Activated CD8-positive, alpha-beta T cell treated with anti-CD3 and anti-CD28 coated beads, Interleukin-2, amount 10 ng/mL, durations not matched to agents 7 days and 5 days (primary cell): ENCODE results near the gene SMIM31. TPM values are rescaled to one million over a fixed set of nuclear protein-coding genes. Genes with fewer than 3 reads are reported as not detected.

Experiments used
- ATAC-seq: fragments of 150-1000 bp; cut with Tn5 transposase; one replicate; pipeline ENCODE4 v1.10.0; 2021; ENCODE audit warnings: moderate library complexity
- CTCF ChIA-PET: fragments of 350-600 bp; sonication (Branson Sonifier 250); formaldehyde crosslinking; loops from one replicate; lab custom pipeline; 2021; ENCODE audit warnings: antibody characterized with exemption; lab: Charles Lee
- POLR2A ChIA-PET: fragments of 350-600 bp; sonication (Branson Sonifier 250); formaldehyde crosslinking; loops from one replicate; lab custom pipeline; 2021; ENCODE audit warnings: antibody characterized with exemption; lab: Charles Lee
- DNase-seq: peaks from one replicate; pipeline ENCODE4 v3.0.0-alpha.2; 2020
- H3K27ac Mint-ChIP-seq: one replicate; pipeline ENCODE4 v1.8.0; 2021; ENCODE audit warnings: mild to moderate bottlenecking, mixed read lengths
- H3K27me3 Mint-ChIP-seq: one replicate; pipeline ENCODE4 v1.8.0; 2021; ENCODE audit warnings: low read depth, mixed read lengths
- H3K36me3 Mint-ChIP-seq: one replicate; pipeline ENCODE4 v1.8.0; 2021; ENCODE audit warnings: low read depth, mixed read lengths
- H3K4me1 Mint-ChIP-seq: one replicate; pipeline ENCODE4 v1.8.0; 2021; ENCODE audit warnings: low read depth, mixed read lengths
- H3K4me3 Mint-ChIP-seq: one replicate; pipeline ENCODE4 v1.8.0; 2021; ENCODE audit warnings: mild to moderate bottlenecking, mixed read lengths
- H3K9me3 Mint-ChIP-seq: one replicate; pipeline ENCODE4 v1.8.0; 2022; ENCODE audit warnings: mixed read lengths; ENCODE audit not compliant: insufficient read depth
- total RNA-seq, 2 experiments: library from RNA; stranded (reverse); gene quantifications; one replicate each; pipeline ENCODE4 v1.2.3, GENCODE V29; 2021

Gene SMIM31
- total RNA-seq: not detected

DNA sequence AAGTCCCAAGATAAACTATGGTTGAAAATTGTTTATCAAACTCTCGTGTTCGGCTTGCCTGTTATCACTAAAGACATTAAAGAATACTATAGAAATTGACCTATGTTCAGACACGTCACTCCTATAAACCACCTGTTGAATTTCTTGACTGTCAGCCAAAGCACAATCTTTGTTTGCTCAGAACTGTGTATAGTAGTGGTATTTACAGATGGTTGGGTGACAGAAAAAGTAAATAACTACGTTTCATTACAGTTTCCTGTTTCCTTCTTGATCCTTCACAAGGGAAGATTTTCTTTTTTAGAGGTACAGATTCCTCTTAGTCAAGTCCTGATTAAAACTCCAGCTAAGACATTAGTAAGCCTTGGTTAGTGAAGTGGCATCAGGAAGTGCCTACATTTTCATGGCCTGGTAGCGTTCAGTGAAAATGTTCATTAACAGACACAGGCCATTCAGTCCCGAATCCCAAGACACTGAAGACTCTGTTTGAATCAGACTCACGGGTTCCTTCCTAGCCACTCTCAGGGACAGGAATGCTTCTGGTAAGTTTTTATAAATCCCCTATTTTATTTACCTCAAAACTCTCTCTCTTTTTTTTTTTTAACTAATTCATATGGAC is at the start of gene SMIM31:
Gene SMIM31, plus strand, starts transcription at position 259 of the 616 bp plus-strand sequence. CDS start 16,313 bp downstream, outside the sequence.
- Mint-ChIP-seq H3K4me1 (no peaks in the 10 kb centered on the region), H3K9me3 (no peaks in the 10 kb centered on the region), H3K27me3 (no peaks in the 10 kb centered on the region), H3K27ac (no peak within 1 kb of the TSS), H3K36me3 (no peaks in the 10 kb centered on the region), H3K4me3 (no peak within 1 kb of the TSS)
- ChIA-PET CTCF (no interaction called here), POLR2A (no interaction called here)
- no peak for ATAC-seq
- no peak for DNase-seq

DNA sequence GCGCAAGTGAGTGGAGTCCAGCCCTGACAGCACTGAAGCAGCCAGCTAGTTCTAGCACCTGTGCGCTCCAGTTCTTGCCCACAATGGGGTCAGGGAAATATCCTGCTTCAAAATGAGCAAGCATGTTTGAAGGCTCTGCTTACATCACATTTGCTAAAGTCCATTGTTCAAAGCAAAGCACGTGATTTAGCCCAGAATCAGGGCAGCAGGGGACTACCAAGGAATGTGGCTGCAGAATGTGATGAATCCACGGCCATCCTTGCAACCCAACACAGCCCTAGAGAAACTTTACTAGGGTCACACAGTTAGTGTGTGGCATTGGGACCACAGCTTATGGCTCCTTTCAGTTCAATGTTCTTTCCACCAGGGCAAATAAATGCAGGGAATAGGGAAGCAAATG is 47.3 kb upstream of the SMIM31 start:
- Mint-ChIP-seq H3K27ac (no peak overlapping the region), H3K4me3 (no peak overlapping the region), H3K27me3 (peaks cover 4% of the 10 kb centered on the region), H3K4me1 (peaks cover under 1% of the 10 kb centered on the region), H3K9me3 (no peaks in the 10 kb centered on the region), H3K36me3 (no peaks in the 10 kb centered on the region)
- ChIA-PET CTCF (no interaction called here), POLR2A (no interaction called here)
- DNase-seq (no peak), ATAC-seq (no peak)

DNA sequence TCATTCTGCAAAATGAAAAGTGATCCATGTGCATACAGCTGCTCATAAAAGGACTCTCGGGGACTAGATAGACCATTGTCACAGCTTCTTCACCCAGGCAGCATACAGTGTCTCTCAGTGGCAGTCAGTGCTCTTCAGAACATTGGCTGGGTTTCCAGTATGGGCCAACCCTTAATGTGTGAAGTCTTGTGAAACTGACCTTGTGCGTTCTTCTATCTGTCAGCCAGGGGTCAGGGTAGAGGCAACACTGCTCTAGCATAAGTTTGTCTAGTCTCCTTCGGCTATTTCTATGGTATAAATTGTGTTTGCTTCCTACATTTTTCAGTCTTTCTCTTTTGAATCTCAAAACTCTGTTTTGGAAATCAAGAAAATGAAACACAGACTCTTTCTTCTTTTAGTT is 37.0 kb upstream of the SMIM31 start:
- DNase-seq (no peak), ATAC-seq (no peak)
- CTCF ChIA-PET: interaction anchor here (2.2 kb wide), 1 partner anchor 14 kb away, joined by 9 read pairs; no protein-coding TSS in a partner anchor
- H3K27me3 Mint-ChIP-seq: peaks cover 3% of the 10 kb centered on the region
- H3K4me1 Mint-ChIP-seq: no peaks in the 10 kb centered on the region
- no peak overlapping the region for H3K4me3 Mint-ChIP-seq
- no peaks in the 10 kb centered on the region for H3K9me3 Mint-ChIP-seq
- H3K27ac Mint-ChIP-seq: no peak overlapping the region
- no peaks in the 10 kb centered on the region for H3K36me3 Mint-ChIP-seq
- POLR2A ChIA-PET: no interaction called here

DNA sequence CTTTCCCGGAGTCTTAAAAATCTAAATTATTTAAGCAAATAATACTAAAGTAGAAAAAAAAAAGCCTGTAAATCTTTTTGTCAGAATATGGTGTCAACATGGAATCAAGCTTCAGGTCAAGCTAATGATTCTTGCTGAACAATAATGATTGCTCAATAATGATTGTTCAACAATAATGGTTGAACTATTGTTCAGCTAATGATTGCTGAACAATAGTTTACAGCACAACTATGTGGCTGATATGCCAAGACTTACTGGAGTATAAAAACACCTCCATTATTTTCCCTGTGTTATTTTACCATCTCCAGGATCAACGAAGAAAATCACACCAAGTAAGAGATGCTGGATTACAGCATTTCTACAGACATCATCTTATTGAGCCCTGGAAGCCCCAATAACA is 35.1 kb upstream of the SMIM31 start:
- Mint-ChIP-seq H3K27me3 (peaks cover 9% of the 10 kb centered on the region), H3K36me3 (no peaks in the 10 kb centered on the region), H3K4me3 (no peak overlapping the region), H3K9me3 (no peaks in the 10 kb centered on the region), H3K4me1 (no peaks in the 10 kb centered on the region), H3K27ac (no peak overlapping the region)
- ChIA-PET CTCF (interaction anchor here (2.2 kb wide), 1 partner anchor 12 kb away, joined by 9 read pairs; no protein-coding TSS in a partner anchor), POLR2A (no interaction called here)
- no peak for ATAC-seq
- no peak for DNase-seq

DNA sequence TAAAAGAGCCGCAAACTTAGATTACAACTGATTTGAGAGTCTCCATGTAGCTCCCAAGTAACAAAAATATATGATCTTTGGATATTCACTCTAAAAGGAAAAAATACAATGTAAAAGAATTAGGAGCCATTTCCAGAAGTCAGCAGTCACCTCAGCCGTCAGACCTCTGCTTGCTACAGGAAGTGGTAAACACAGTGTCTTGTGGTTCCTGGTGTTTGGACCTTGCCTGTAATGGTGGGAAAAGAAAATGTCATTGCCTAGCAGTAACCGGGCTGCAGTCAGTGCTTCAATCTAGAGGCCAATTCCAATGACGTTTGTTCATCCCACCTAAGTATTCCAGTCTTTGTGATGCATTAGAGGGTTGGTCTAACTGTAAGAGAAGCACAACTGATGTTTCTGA is 28.9 kb upstream of the SMIM31 start:
- no peak for ATAC-seq
- Mint-ChIP-seq H3K27me3 (peaks cover 20% of the 10 kb centered on the region), H3K4me1 (peaks cover 11% of the 10 kb centered on the region), H3K27ac (no peak overlapping the region), H3K36me3 (no peaks in the 10 kb centered on the region), H3K4me3 (no peak overlapping the region), H3K9me3 (no peaks in the 10 kb centered on the region)
- ChIA-PET POLR2A (no interaction called here), CTCF (interaction anchor here (1.3 kb wide), 1 partner anchor 18 kb away, joined by 3 read pairs; no protein-coding TSS in a partner anchor)
- peak; percentile 33 for DNase-seq

DNA sequence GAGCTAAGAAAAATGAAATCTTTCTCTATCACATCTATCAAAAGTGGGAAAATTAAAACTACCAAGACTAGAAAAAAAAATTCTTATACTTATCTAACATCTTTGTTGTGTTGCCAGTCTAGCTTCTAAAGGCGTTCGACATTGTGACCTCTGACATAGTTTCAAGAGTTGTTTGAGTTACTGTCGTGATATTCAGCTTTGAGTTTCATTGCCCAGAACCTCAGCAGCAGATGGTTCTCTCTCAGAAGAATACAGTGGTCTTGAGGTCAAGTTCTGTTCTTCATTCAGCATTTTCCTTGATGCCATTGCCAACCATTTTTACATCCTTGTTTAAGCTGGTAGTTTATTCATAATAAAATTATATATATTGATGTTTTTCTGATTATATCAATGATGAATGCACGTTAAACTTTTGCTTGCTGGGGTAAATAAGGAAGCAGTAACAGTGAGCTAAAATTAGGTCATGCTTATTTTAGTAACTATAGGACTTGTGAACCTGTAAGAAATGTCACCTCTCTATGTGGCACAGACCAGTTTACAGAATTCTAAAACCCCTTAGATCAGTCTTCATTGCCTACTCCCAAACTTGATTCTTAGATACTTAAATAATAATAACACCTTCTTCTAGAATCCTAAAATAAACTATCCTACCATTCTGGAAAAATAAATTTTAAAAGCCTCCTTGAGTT is 23.1 kb upstream of the SMIM31 start:
- Mint-ChIP-seq H3K36me3 (no peaks in the 10 kb centered on the region), H3K27ac (no peak overlapping the region), H3K4me3 (no peak overlapping the region), H3K27me3 (peaks cover 12% of the 10 kb centered on the region), H3K9me3 (no peaks in the 10 kb centered on the region), H3K4me1 (peaks cover 6% of the 10 kb centered on the region)
- CTCF ChIA-PET: interaction anchor here (0.9 to 2.4 kb wide), 12 partner anchors 8 to 1182 kb away, joined by 3 to 10 read pairs (median 4); no protein-coding TSS in a partner anchor
- POLR2A ChIA-PET: no interaction called here
- ATAC-seq (no peak), DNase-seq (no peak)

DNA sequence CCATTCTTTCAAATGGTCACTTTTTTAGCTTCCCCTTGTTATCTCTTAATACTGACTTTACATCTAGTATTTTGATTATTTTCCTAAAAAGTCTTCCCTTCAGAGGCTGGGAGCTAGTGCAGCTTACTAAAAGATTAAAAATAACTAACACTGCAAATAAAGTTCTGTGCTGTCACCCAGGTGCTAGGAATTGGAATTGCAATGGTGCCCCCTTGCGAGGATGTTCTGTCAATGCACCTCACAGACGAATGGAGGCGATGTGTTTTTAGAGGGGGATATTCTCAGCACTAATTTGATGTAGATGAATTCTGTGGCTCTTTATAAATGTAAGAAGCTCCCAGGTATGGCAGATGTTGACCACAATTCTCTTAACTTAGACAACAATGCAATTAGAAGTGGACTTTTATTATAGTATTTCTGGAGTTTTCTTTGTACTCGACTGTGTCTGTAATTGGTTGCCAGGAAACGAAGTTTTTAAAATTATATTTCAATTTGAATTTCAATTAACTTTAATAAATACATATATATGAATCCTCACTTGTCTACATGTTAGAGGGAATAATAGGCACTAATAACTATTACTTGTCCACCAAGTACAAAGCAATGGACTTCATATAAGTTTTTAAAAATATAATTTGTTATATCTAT is 22.0 kb upstream of the SMIM31 start:
- H3K27ac Mint-ChIP-seq: no peak overlapping the region
- ChIA-PET POLR2A (no interaction called here), CTCF (interaction anchor here (0.6 to 2.4 kb wide), 15 partner anchors 10 to 1183 kb away, joined by 3 to 10 read pairs (median 4); no protein-coding TSS in a partner anchor)
- H3K9me3 Mint-ChIP-seq: no peaks in the 10 kb centered on the region
- peaks cover 6% of the 10 kb centered on the region for H3K4me1 Mint-ChIP-seq
- ATAC-seq (peak; percentile 42), DNase-seq (peak; percentile 60)
- no peaks in the 10 kb centered on the region for H3K36me3 Mint-ChIP-seq
- peaks cover 12% of the 10 kb centered on the region for H3K27me3 Mint-ChIP-seq
- H3K4me3 Mint-ChIP-seq: no peak overlapping the region

DNA sequence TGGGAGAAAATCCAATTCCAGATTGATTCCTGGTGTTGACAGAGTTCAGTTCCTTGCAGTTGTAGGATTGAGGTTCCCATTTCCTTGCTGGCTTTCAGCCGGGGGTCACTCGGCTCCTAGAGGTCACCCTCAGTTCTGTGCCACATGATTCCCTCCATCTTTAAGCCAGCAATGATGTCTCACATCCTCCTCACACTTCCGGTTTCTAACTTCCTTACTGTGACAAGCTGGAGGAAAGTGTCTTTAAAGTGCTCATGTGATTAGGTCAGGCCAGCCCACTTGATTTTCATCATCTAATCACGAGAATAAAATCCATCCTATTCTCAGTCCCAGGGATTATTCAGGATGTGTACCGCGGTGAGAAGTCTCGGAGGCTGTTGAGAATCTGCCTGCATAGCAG is 19.4 kb upstream of the SMIM31 start:
- peaks cover 7% of the 10 kb centered on the region for H3K27me3 Mint-ChIP-seq
- POLR2A ChIA-PET: no interaction called here
- no peak for DNase-seq
- ATAC-seq: no peak
- H3K4me1 Mint-ChIP-seq: peaks cover 6% of the 10 kb centered on the region
- no peaks in the 10 kb centered on the region for H3K36me3 Mint-ChIP-seq
- CTCF ChIA-PET: interaction anchor here (1.8 kb wide), 1 partner anchor 1180 kb away, joined by 4 read pairs; no protein-coding TSS in a partner anchor
- H3K4me3 Mint-ChIP-seq: no peak overlapping the region
- no peaks in the 10 kb centered on the region for H3K9me3 Mint-ChIP-seq
- no peak overlapping the region for H3K27ac Mint-ChIP-seq

DNA sequence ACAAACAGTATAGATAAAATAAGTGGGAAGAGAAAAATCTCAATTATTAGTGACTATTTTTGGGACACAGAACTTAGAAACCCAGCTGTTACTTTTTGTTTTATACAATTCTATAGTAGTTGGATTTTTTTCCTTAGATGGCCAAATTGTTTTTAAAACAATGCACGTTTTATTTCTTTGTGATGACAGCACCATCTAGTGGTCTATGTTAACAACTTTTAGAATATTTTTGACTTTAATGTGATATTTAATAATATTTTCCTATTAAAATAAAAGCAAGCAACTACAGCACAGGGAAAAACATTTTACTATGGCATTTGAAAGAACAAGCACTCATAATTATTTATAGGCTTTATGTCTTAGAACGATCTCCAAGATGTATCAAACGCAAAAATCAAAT is 5.6 kb upstream of the SMIM31 start:
- ATAC-seq: no peak
- no peak overlapping the region for H3K27ac Mint-ChIP-seq
- DNase-seq: no peak
- CTCF ChIA-PET: interaction anchor here (0.9 kb wide), 2 partner anchors 1193 to 1198 kb away, joined by 3 to 4 read pairs; no protein-coding TSS in a partner anchor
- no peak overlapping the region for H3K4me3 Mint-ChIP-seq
- H3K27me3 Mint-ChIP-seq: no peaks in the 10 kb centered on the region
- H3K36me3 Mint-ChIP-seq: no peaks in the 10 kb centered on the region
- no peaks in the 10 kb centered on the region for H3K9me3 Mint-ChIP-seq
- POLR2A ChIA-PET: no interaction called here
- no peaks in the 10 kb centered on the region for H3K4me1 Mint-ChIP-seq

DNA sequence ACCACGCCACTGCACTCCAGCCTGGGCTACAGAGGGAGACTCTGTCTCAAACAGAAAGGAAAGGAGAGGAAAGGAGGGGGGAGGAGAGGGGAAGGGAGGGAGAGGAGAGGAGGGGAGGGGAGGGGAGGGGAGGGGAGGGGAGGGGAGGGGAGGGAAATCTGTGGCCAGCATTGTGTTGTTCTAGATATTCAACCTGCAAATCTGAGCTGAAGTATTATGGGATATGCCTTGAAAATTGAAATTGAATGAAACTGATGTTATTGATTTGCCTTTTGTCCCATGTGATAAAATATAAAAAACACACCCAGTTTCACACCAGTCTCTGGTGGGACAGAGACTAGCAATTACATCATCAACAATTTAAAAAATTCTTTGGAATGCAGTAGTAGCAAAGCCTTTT is 1.5 kb downstream of the SMIM31 start:
- no peak overlapping the region for H3K27ac Mint-ChIP-seq
- no peaks in the 10 kb centered on the region for H3K9me3 Mint-ChIP-seq
- ATAC-seq (no peak), DNase-seq (no peak)
- no peaks in the 10 kb centered on the region for H3K4me1 Mint-ChIP-seq
- ChIA-PET POLR2A (no interaction called here), CTCF (no interaction called here)
- H3K36me3 Mint-ChIP-seq: no peaks in the 10 kb centered on the region
- no peak overlapping the region for H3K4me3 Mint-ChIP-seq
- H3K27me3 Mint-ChIP-seq: no peaks in the 10 kb centered on the region

DNA sequence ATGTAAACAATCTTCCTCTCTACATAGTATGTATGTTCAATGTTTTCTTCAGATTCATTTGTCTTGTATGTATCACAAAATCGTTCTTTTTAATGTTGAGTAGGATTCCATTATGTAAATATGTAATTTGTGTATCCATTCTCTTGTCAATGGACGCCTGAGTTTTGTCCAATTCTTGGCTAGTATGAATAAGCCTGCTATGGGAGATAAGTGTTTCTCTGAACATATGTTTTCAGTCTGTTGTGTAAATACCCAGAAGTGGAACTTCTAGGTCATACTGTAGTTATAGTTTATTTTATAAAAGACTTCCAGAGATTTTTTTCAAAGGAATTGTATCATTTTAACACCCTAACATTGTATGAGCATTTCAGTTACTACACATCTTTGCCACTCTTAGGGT is 2.8 kb downstream of the SMIM31 start:
- no peaks in the 10 kb centered on the region for H3K36me3 Mint-ChIP-seq
- no peak overlapping the region for H3K27ac Mint-ChIP-seq
- H3K4me1 Mint-ChIP-seq: no peaks in the 10 kb centered on the region
- no peaks in the 10 kb centered on the region for H3K27me3 Mint-ChIP-seq
- POLR2A ChIA-PET: no interaction called here
- ATAC-seq (no peak), DNase-seq (no peak)
- no peaks in the 10 kb centered on the region for H3K9me3 Mint-ChIP-seq
- no peak overlapping the region for H3K4me3 Mint-ChIP-seq
- CTCF ChIA-PET: no interaction called here

DNA sequence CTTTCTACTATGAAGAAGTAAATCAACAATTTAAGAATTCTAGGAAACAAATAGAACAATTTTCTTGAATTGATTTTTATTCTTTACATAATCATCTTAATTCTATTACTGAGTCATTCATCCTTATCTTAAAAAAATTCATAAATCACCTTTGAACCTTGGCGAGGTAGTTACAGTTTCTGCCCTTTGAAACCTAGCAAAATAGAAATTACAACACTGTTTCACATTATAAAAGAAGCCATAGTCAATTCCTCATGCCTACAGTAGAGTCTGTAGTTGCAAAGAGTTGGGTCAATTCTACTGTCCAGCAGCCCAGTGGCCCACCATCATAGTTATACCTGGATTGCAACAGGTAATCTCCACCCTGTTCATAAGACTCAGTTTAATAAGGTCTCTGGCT is 7.3 kb downstream of the SMIM31 start:
- Mint-ChIP-seq H3K27me3 (peaks cover 2% of the 10 kb centered on the region), H3K36me3 (no peaks in the 10 kb centered on the region), H3K4me3 (no peak overlapping the region), H3K4me1 (no peaks in the 10 kb centered on the region), H3K9me3 (no peaks in the 10 kb centered on the region), H3K27ac (no peak overlapping the region)
- ATAC-seq (no peak), DNase-seq (no peak)
- ChIA-PET CTCF (no interaction called here), POLR2A (no interaction called here)
